SK-N-SH (cell line): Measurements from ENCODE around the gene GDPD2. TPM values are rescaled to one million over a fixed set of nuclear protein-coding genes. Genes with fewer than 3 reads are reported as not detected.

ENCODE experiments used
- CTCF ChIA-PET: fragments of 300-600, 350-600 bp; formaldehyde crosslinking; extraction: SDS; loops from one replicate; lab custom pipeline; 2021; lab: Yijun Ruan, JAX
- POLR2A ChIA-PET: fragments of 350-600 bp; sonication (Branson Sonifier 250); formaldehyde crosslinking; extraction: SDS; loops from one replicate; lab custom pipeline; 2020; ENCODE audit warnings: antibody characterized with exemption, inconsistent platforms; lab: Yijun Ruan, JAX
- DNase-seq: peaks from one replicate; pipeline ENCODE4 v3.0.0; 2012
- H2AFZ ChIP-seq: fragments of 200-600 bp; sonication (generic); 2 replicates; pipeline ENCODE4 v1.8.1; 2016; ENCODE audit warnings: antibody characterized with exemption, mild to moderate bottlenecking, low read depth
- H3F3A ChIP-seq: fragments of 200-600 bp; sonication (generic); replicated peaks from 2 replicates; pipeline ENCODE3; 2016; ENCODE audit warnings: antibody characterized with exemption, mild to moderate bottlenecking; ENCODE audit not compliant: insufficient read depth
- H3K27ac ChIP-seq, 2 experiments: fragments of 200-500 bp in 1 of 2; fragments of 200-600 bp in 1 of 2; sonication (Bioruptor generic) in 1 of 2; sonication (generic), shearing (Covaris generic) in 1 of 2; 2 replicates each; pipeline versions ENCODE4 v1.5.1 to v1.6.1; 2014 to 2016; ENCODE audit warnings: low read depth in 2 of 2, inconsistent platforms in 1 of 2, low read length in 1 of 2, mild to moderate bottlenecking in 1 of 2, mixed read lengths in 1 of 2
- H3K27me3 ChIP-seq: fragments of 200-600 bp; sonication (generic), shearing (Covaris generic); 2 replicates; pipeline ENCODE4 v1.6.1; 2016; ENCODE audit warnings: mixed run types; ENCODE audit not compliant: insufficient read depth
- H3K36me3 ChIP-seq, 2 experiments: fragments of 200-500 bp in 1 of 2; fragments of 200-600 bp in 1 of 2; sonication (Bioruptor generic) in 1 of 2; sonication (generic) in 1 of 2; replicated peaks in 1 of 2; 2 replicates each; pipeline versions ENCODE3 to v1.5.1; 2014 to 2016; ENCODE audit warnings: low read length in 1 of 2, mild to moderate bottlenecking in 1 of 2; ENCODE audit not compliant: insufficient read depth in 2 of 2, control insufficient read depth in 1 of 2
- H3K4me1 ChIP-seq, 2 experiments: fragments of 200-500 bp in 1 of 2; fragments of 200-600 bp in 1 of 2; sonication (Bioruptor generic) in 1 of 2; sonication (generic), shearing (Covaris generic) in 1 of 2; 2 replicates each; pipeline versions ENCODE4 v1.5.1 to v1.6.1; 2014 to 2016; ENCODE audit warnings: low read depth in 1 of 2, low read length in 1 of 2, mixed run types in 1 of 2; ENCODE audit not compliant: insufficient read depth in 2 of 2, control insufficient read depth in 1 of 2
- H3K4me2 ChIP-seq: fragments of 200-600 bp; sonication (generic), shearing (Covaris generic); 2 replicates; pipeline ENCODE4 v1.6.1; 2017; ENCODE audit warnings: mixed run types
- H3K4me3 ChIP-seq, 2 experiments: fragments of 200-500 bp in 1 of 2; fragments of 200-600 bp in 1 of 2; sonication (Bioruptor generic) in 1 of 2; sonication (generic), shearing (Covaris generic) in 1 of 2; 2 replicates each; pipeline versions ENCODE4 v1.5.1 to v1.8.1; 2014 to 2016; ENCODE audit warnings: low read depth in 2 of 2, inconsistent platforms in 1 of 2, low read length in 1 of 2, mild to moderate bottlenecking in 1 of 2, mixed read lengths in 1 of 2, moderate library complexity in 1 of 2
- H3K79me2 ChIP-seq: fragments of 200-600 bp; sonication (generic); 2 replicates; pipeline ENCODE4 v1.8.1; 2017; ENCODE audit warnings: mild to moderate bottlenecking; ENCODE audit not compliant: insufficient read depth
- H3K9ac ChIP-seq: fragments of 200-600 bp; sonication (generic); 2 replicates; pipeline ENCODE4 v1.6.1; 2017; ENCODE audit warnings: mixed run types
- H3K9me2 ChIP-seq: fragments of 200-600 bp; sonication (generic); 2 replicates; pipeline ENCODE4 v1.6.1; 2017; ENCODE audit warnings: mixed run types
- H3K9me3 ChIP-seq: fragments of 200-600 bp; sonication (generic); 2 replicates; pipeline ENCODE4 v1.6.1; 2017; ENCODE audit warnings: mixed run types, mild to moderate bottlenecking, moderate library complexity
- H4K20me1 ChIP-seq: fragments of 200-600 bp; sonication (generic); 2 replicates; pipeline ENCODE4 v1.6.1; 2017; ENCODE audit warnings: mild to moderate bottlenecking, mixed run types; ENCODE audit not compliant: insufficient read depth
- EZH2phosphoT487 ChIP-seq: fragments of 200-600 bp; sonication (generic); IDR thresholded peaks from 2 replicates; pipeline ENCODE4 v1.6.1; 2017; ENCODE audit warnings: low read depth, mixed run types, mild to moderate bottlenecking, antibody characterized with exemption, moderate library complexity, borderline replicate concordance
- FOSL2 ChIP-seq: IDR thresholded peaks from 2 replicates; pipeline ENCODE4 v1.4.0; 2012; ENCODE audit warnings: low read depth, mild to moderate bottlenecking, moderate library complexity, borderline replicate concordance
- FOXM1 ChIP-seq: IDR thresholded peaks from 2 replicates; pipeline ENCODE4 v1.4.0; 2012; ENCODE audit warnings: low read depth, mild to moderate bottlenecking
- GABPA ChIP-seq: IDR thresholded peaks from 2 replicates; pipeline ENCODE4 v1.4.0; 2012; ENCODE audit warnings: low read depth, mild to moderate bottlenecking
- JUND ChIP-seq: IDR thresholded peaks from 2 replicates; pipeline ENCODE4 v1.4.0; 2012
- NFIC ChIP-seq: IDR thresholded peaks from 2 replicates; pipeline ENCODE4 v1.4.0; 2012; ENCODE audit warnings: borderline replicate concordance
- RAD21 ChIP-seq: IDR thresholded peaks from 2 replicates; pipeline ENCODE4 v1.6.1; 2012; ENCODE audit warnings: mild to moderate bottlenecking, low read length
- RCOR1 ChIP-seq: fragments of 150-350 bp; IDR thresholded peaks from 2 replicates; pipeline ENCODE4 v1.6.1; 2017; ENCODE audit warnings: antibody characterized with exemption, low read length
- SMC3 ChIP-seq: IDR thresholded peaks from 2 replicates; pipeline ENCODE4 v1.6.1; 2012; ENCODE audit warnings: low read depth, low read length, improper control_type of control experiment
- TAF1 ChIP-seq: IDR thresholded peaks from 2 replicates; pipeline ENCODE4 v1.6.1; 2012; ENCODE audit warnings: low read depth, mild to moderate bottlenecking, low read length, moderate library complexity, borderline replicate concordance
- TEAD4 ChIP-seq: IDR thresholded peaks from 2 replicates; pipeline ENCODE4 v1.4.0; 2012; ENCODE audit warnings: mild to moderate bottlenecking, borderline replicate concordance; ENCODE audit not compliant: insufficient read depth
- YY1 ChIP-seq: IDR thresholded peaks from 2 replicates; pipeline ENCODE4 v1.4.0; 2012; ENCODE audit warnings: low read depth, mild to moderate bottlenecking
- WGBS: methylation state at CpG from one replicate; pipeline ENCODE4 v1.1.6; 2017; ENCODE audit warnings: low lambda C conversion rate; 5-methylcytosine and 5-hydroxymethylcytosine counted together
- polyA plus RNA-seq, 3 experiments: library from polyadenylated mRNA; depleted of rRNA; stranded (reverse); fragments of >200 nt; gene quantifications; 2 replicates each; pipeline ENCODE4 v1.2.3, GENCODE V29; 2012
- TF ChIP-seq, protein P1 (sequence below): IDR thresholded peaks from 2 replicates; pipeline ENCODE4; 2012
- TF ChIP-seq, protein P2 (sequence below): IDR thresholded peaks from 2 replicates; pipeline ENCODE4 v1.4.0; 2012; ENCODE audit warnings: low read depth, borderline replicate concordance
- TF ChIP-seq, protein P3 (sequence below): IDR thresholded peaks from 2 replicates; pipeline ENCODE4 v1.4.0; 2012; ENCODE audit warnings: low read depth, borderline replicate concordance

Gene GDPD2
- polyA plus RNA-seq, 1 of the 3 experiments (the other 2 are of a cell fraction): 0.08 TPM

DNA sequence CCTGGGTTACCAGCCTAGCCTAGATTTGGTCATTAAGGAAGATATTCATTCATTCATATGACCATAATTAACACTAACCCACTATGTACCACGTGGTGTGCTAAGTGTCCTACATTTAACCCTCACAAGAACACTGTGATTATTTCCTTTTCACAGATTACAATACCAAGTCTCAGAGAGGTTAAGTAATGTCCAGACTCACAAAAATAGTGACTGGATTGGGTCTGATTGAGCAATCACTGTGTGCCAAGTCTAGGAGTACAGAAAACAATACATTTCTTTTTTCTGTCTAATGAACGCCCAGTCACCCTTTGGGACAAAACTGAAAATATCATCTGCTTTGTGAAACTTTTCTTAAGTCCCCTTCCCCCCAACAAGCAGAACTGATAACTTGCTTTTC lies 13.9 kb downstream of the GDPD2 start:
- Histone ChIP-seq H3K4me3 (no peak overlapping the region), H3K9me2 (no peaks in the 10 kb centered on the region), H3K9ac (no peak overlapping the region), H3K79me2 (no peaks in the 10 kb centered on the region), H3K9me3 (no peaks in the 10 kb centered on the region), H3K36me3 (no peaks in the 10 kb centered on the region), H4K20me1 (no peaks in the 10 kb centered on the region), H3K27ac (no peak overlapping the region), H3K4me1 (peaks cover 0 to 8% of the 10 kb centered on the region in 2 experiments; a peak in 1 of 4 replicates), H3K4me2 (no peak overlapping the region), H3F3A (no peaks in the 10 kb centered on the region), H3K27me3 (no peaks in the 10 kb centered on the region; the same call in 1 of the 2 replicates), H2AFZ (no peak overlapping the region)
- CTCF ChIA-PET: no interaction called here
- TF ChIP-seq RCOR1 (no peak), NFIC (no peak), JUND (no peak), SMC3 (no peak), EZH2phosphoT487 (no peak), YY1 (no peak), FOXM1 (no peak), GABPA (no peak), RAD21 (no peak), FOSL2 (no peak), TAF1 (no peak), TEAD4 (no peak)
- TF ChIP-seq, protein P1, sequence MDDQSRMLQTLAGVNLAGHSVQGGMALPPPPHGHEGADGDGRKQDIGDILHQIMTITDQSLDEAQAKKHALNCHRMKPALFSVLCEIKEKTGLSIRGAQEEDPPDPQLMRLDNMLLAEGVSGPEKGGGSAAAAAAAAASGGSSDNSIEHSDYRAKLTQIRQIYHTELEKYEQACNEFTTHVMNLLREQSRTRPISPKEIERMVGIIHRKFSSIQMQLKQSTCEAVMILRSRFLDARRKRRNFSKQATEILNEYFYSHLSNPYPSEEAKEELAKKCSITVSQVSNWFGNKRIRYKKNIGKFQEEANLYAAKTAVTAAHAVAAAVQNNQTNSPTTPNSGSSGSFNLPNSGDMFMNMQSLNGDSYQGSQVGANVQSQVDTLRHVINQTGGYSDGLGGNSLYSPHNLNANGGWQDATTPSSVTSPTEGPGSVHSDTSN: no peak
- TF ChIP-seq, protein P2, sequence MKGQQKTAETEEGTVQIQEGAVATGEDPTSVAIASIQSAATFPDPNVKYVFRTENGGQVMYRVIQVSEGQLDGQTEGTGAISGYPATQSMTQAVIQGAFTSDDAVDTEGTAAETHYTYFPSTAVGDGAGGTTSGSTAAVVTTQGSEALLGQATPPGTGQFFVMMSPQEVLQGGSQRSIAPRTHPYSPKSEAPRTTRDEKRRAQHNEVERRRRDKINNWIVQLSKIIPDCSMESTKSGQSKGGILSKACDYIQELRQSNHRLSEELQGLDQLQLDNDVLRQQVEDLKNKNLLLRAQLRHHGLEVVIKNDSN: no peak
- TF ChIP-seq, protein P3, sequence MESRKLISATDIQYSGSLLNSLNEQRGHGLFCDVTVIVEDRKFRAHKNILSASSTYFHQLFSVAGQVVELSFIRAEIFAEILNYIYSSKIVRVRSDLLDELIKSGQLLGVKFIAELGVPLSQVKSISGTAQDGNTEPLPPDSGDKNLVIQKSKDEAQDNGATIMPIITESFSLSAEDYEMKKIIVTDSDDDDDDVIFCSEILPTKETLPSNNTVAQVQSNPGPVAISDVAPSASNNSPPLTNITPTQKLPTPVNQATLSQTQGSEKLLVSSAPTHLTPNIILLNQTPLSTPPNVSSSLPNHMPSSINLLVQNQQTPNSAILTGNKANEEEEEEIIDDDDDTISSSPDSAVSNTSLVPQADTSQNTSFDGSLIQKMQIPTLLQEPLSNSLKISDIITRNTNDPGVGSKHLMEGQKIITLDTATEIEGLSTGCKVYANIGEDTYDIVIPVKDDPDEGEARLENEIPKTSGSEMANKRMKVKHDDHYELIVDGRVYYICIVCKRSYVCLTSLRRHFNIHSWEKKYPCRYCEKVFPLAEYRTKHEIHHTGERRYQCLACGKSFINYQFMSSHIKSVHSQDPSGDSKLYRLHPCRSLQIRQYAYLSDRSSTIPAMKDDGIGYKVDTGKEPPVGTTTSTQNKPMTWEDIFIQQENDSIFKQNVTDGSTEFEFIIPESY: no peak
- POLR2A ChIA-PET: no interaction called here
- DNase-seq: no peak
- whole genome bisulfite sequencing: 52% methylated on average over 2 of the region's 2 CpGs
